NT2/D1 (cell line): ENCODE results near the gene LRRC8A.

Experiments used
- DNase-seq: peaks from one replicate; pipeline ENCODE4 v3.0.0-alpha.2; 2011; ENCODE audit warnings: low read depth, low spot score
- H3K27me3 ChIP-seq: 2 replicates; pipeline ENCODE4 v1.6.0; 2011; ENCODE audit warnings: mild to moderate bottlenecking; ENCODE audit not compliant: insufficient read length, insufficient read depth
- H3K36me3 ChIP-seq: 2 replicates; pipeline ENCODE4 v1.6.1; 2011; ENCODE audit warnings: mild to moderate bottlenecking, low read length, mixed read lengths; ENCODE audit not compliant: insufficient read depth, insufficient read length
- H3K4me1 ChIP-seq: 2 replicates; pipeline ENCODE4 v1.5.1; 2011; ENCODE audit not compliant: insufficient read depth, insufficient read length
- H3K4me3 ChIP-seq: 2 replicates; pipeline ENCODE4 v1.5.1; 2011; ENCODE audit warnings: low read depth; ENCODE audit not compliant: insufficient read length
- H3K9ac ChIP-seq: 2 replicates; pipeline ENCODE4 v1.6.0; 2011; ENCODE audit warnings: low read depth; ENCODE audit not compliant: insufficient read length
- H3K9me3 ChIP-seq: 2 replicates; pipeline ENCODE4 v1.5.1; 2011; ENCODE audit warnings: mild to moderate bottlenecking, low read length; ENCODE audit not compliant: insufficient read depth
- SUZ12 ChIP-seq: IDR thresholded peaks from 2 replicates; pipeline ENCODE4 v1.6.1; 2011; ENCODE audit not compliant: insufficient read length, insufficient read depth; ENCODE audit errors: extremely low read depth
- YY1 ChIP-seq: IDR thresholded peaks from 2 replicates; pipeline ENCODE4 v1.6.1; 2011; ENCODE audit not compliant: insufficient read length, insufficient read depth
- ZNF274 ChIP-seq: IDR thresholded peaks from 2 replicates; pipeline ENCODE4 v1.6.1; 2011; ENCODE audit warnings: mild to moderate bottlenecking, low read depth, low read length

LRRC8A gene

GRCh38 chr9:128921881-128922763 lies 40.2 kb downstream of the LRRC8A start:
- H3K4me1 ChIP-seq = peaks cover 14% of the 10 kb centered on the region
- TF ChIP-seq SUZ12 (no peak), ZNF274 (no peak)
- H3K27me3 ChIP-seq = no peaks in the 10 kb centered on the region
- DNase-seq = peak; percentile 71
- peak overlapping the region; percentile 89 for H3K9ac ChIP-seq
- peak overlapping the region; percentile 59 for H3K4me3 ChIP-seq
- H3K9me3 ChIP-seq = no peaks in the 10 kb centered on the region
- H3K36me3 ChIP-seq = peaks cover 26% of the 10 kb centered on the region

GRCh38 chr9:128923493-128923883 lies 41.6 kb downstream of the LRRC8A start:
- Histone ChIP-seq H3K9ac (no peak overlapping the region), H3K27me3 (no peaks in the 10 kb centered on the region)

DNA sequence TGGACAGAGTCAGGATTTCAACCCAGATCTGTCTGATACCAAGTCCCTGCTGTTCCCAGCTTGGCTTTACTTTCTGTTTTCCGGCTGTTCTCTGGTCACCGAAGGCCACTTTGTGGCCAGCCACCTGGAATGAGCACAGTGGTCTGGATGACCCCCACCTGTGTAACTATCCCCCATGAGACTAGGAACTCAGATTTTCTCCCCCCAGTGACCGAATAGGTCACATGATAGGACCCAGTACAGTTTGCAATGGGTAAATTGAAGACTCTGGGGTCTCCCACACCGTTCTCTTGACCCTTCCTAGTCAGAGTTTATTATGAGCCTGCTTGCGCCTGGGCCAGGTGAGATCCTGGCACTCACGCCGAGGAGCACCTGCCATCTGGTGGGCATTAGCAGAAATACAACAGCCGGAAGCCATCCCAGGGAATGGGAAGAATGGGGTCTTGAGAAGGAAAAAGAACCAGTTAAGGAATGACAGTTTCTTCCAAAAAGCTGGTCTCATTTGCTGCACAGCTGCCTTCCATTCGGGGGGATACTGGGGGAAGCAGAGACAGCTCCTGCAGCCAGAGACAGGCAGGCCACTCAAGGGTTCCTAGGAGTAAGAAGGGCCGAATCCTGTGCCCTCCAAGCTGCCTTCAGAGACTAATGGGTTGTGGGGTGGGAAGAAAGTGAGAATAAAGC lies 45.9 kb downstream of the LRRC8A start:
- peaks cover 3% of the 10 kb centered on the region for H3K36me3 ChIP-seq
- DNase-seq = peak; percentile 72

More at GRCh38 chr9:128923493-128923883, 41.6 kb downstream of the LRRC8A start:
- H3K36me3 ChIP-seq = peaks cover 15% of the 10 kb centered on the region
- H3K9me3 ChIP-seq = no peaks in the 10 kb centered on the region
- no peak overlapping the region for H3K4me3 ChIP-seq
- H3K4me1 ChIP-seq = peaks cover 14% of the 10 kb centered on the region
- TF ChIP-seq ZNF274 (no peak), YY1 (no peak), SUZ12 (no peak)
- no peak for DNase-seq

GRCh38 chr9:128928624-128929023 lies 46.7 kb downstream of the LRRC8A start:
- peaks cover 5% of the 10 kb centered on the region for H3K36me3 ChIP-seq
- no peak for DNase-seq
- H3K4me1 ChIP-seq = no peaks in the 10 kb centered on the region
- no peaks in the 10 kb centered on the region for H3K27me3 ChIP-seq
- H3K9me3 ChIP-seq = no peaks in the 10 kb centered on the region
- no peak overlapping the region for H3K9ac ChIP-seq
- no peak for TF ChIP-seq ZNF274
- TF ChIP-seq SUZ12 = no peak
- TF ChIP-seq YY1 = no peak
- no peak overlapping the region for H3K4me3 ChIP-seq

More for the DNA sequence above, 45.9 kb downstream of the LRRC8A start:
- no peak for TF ChIP-seq SUZ12
- TF ChIP-seq ZNF274 = no peak
- no peak for TF ChIP-seq YY1
- H3K4me3 ChIP-seq = no peak overlapping the region
- no peaks in the 10 kb centered on the region for H3K4me1 ChIP-seq
- no peaks in the 10 kb centered on the region for H3K9me3 ChIP-seq
- H3K27me3 ChIP-seq = no peaks in the 10 kb centered on the region
- peak overlapping the region; percentile 52 for H3K9ac ChIP-seq

DNA sequence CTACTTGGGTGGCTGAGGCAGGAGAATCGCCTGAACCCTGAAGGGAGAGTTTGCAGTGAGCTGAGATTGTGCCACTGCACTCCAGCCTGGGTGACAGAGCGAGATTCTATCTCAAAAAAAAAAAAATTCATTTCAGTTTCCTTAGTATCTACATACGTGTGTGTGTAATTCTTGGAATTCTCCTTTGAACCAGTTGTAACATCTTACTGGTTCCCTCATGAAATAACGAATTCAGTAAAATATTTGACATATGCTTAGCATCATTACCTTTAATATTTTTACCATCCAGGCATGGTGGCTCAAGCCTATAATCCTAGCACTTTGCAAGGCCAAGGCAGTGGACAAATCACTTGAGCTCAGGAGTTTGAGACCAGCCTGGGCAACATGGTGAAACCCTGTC lies 47.6 kb downstream of the LRRC8A start:
- H3K9me3 ChIP-seq = no peaks in the 10 kb centered on the region
- DNase-seq = no peak
- no peaks in the 10 kb centered on the region for H3K27me3 ChIP-seq
- TF ChIP-seq YY1 (no peak), SUZ12 (no peak), ZNF274 (no peak)
- H3K4me1 ChIP-seq = no peaks in the 10 kb centered on the region
- H3K9ac ChIP-seq = no peak overlapping the region
- H3K36me3 ChIP-seq = peaks cover 9% of the 10 kb centered on the region
- no peak overlapping the region for H3K4me3 ChIP-seq

DNA sequence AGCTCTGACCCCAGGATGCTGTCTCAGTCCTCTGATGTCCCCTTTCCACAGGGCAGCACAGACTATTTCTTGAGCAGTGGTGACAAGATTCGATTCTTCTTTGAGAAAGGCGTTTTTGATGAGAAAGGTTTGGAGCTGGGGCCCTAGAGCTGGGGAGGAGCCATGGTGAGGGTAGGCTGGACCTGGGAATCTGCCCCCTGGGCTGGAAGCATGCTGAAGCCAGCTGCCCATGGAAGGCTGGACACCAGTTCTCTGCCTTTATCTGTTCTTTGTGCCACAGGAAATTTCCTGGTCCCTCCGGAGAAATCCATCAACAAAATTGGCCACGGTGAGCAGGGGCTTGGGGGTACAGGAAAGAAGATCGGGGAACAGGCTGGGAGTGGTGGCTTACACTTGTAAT lies 51.8 kb downstream of the LRRC8A start:
- Histone ChIP-seq H3K9ac (no peak overlapping the region), H3K36me3 (peaks cover 11% of the 10 kb centered on the region), H3K9me3 (no peaks in the 10 kb centered on the region), H3K27me3 (no peaks in the 10 kb centered on the region), H3K4me3 (no peak overlapping the region), H3K4me1 (no peaks in the 10 kb centered on the region)
- TF ChIP-seq YY1 = no peak
- DNase-seq = no peak

GRCh38 chr9:128936171-128936865 lies 54.4 kb downstream of the LRRC8A start:
- Histone ChIP-seq H3K9ac (no peak overlapping the region), H3K27me3 (no peaks in the 10 kb centered on the region), H3K4me1 (peaks cover 11% of the 10 kb centered on the region), H3K4me3 (no peak overlapping the region), H3K9me3 (no peaks in the 10 kb centered on the region), H3K36me3 (peaks cover 16% of the 10 kb centered on the region)
- TF ChIP-seq ZNF274 = no peak
- no peak for TF ChIP-seq SUZ12
- TF ChIP-seq YY1 = no peak
- no peak for DNase-seq
